SK-N-MC (cell line): ENCODE measurements around the gene PACSIN2.

Experiments used
- DNase-seq: peaks from one replicate; pipeline ENCODE4 v3.0.0-alpha.2; 2011; ENCODE audit warnings: low read depth, low spot score
- H3K27ac ChIP-seq: fragments of 200-600 bp; sonication (generic); 2 replicates; pipeline ENCODE4 v1.5.1; 2016; ENCODE audit warnings: mixed run types
- H3K36me3 ChIP-seq: fragments of 200-600 bp; sonication (generic); 2 replicates; pipeline ENCODE4 v1.6.1; 2017; ENCODE audit warnings: antibody characterized with exemption, low read length, mixed read lengths; ENCODE audit not compliant: insufficient read depth
- H3K4me3 ChIP-seq: fragments of 200-600 bp; sonication (generic); 2 replicates; pipeline ENCODE4 v1.5.1; 2016
- H3K9ac ChIP-seq: fragments of 200-600 bp; sonication (generic); 2 replicates; pipeline ENCODE4 v1.8.0; 2017; ENCODE audit warnings: mixed run types, mixed read lengths; ENCODE audit not compliant: insufficient read length
- H3K9me3 ChIP-seq: fragments of 200-600 bp; sonication (generic); 2 replicates; pipeline ENCODE4 v1.6.1; 2017; ENCODE audit warnings: low read depth, mild to moderate bottlenecking, antibody characterized with exemption, low read length, moderate library complexity, mixed read lengths
- EZH2 ChIP-seq: fragments of 200-600 bp; sonication (generic); IDR thresholded peaks from one replicate; pipeline ENCODE4 v1.6.1; 2017; ENCODE audit warnings: antibody characterized with exemption
- FOXP2 ChIP-seq: optimal IDR thresholded peaks from 2 replicates; pipeline ENCODE3; 2011; ENCODE audit warnings: mild to moderate bottlenecking, moderate library complexity; ENCODE audit not compliant: insufficient read depth; ENCODE audit errors: extremely low read length, control extremely low read depth
- POLR2AphosphoS5 ChIP-seq: IDR thresholded peaks from 2 replicates; pipeline ENCODE4 v1.6.1; 2012; ENCODE audit warnings: mild to moderate bottlenecking, low read depth, low read length, borderline replicate concordance

The PACSIN2 gene

DNA sequence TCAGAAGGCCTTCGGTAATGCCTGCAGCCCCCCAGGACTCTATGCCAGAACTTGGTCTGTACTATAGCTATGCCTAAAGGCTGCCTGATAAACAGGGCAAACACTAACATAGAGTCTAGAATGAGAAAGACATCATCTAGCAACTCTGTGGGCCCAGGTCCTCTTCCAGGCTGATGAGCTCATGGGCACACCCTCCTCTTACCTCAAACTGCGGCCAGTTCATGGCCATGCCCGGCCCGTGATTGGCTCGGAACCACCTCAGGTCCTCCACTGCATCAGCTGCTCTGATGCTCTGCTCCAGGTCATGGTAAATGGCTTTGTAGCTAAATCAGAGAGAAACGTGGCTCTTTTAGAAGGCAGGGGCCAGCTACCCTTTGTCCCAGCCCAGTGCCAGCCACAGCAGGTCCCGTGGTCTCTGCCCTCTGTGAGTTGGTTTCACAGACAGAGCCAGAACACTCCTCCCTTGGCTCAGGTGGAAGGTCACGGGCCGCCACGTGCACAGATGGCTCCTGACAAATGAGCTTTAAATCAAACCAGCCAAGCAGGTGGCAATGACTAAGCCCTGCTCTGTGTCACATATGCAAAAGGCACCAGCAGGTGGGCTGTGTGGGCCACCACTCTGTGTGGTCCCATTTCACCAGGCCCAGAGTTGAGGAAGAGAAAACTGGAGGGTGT is 132.8 kb downstream of the PACSIN2 start:
- H3K36me3 ChIP-seq = peaks cover 12% of the 10 kb centered on the region; the same call in 1 of the 2 replicates
- TF ChIP-seq POLR2AphosphoS5 (no peak), EZH2 (no peak), FOXP2 (no peak)
- no peak for DNase-seq
- no peak overlapping the region for H3K9ac ChIP-seq
- H3K9me3 ChIP-seq = no peaks in the 10 kb centered on the region
- H3K27ac ChIP-seq = no peak overlapping the region
- H3K4me3 ChIP-seq = no peak overlapping the region

DNA sequence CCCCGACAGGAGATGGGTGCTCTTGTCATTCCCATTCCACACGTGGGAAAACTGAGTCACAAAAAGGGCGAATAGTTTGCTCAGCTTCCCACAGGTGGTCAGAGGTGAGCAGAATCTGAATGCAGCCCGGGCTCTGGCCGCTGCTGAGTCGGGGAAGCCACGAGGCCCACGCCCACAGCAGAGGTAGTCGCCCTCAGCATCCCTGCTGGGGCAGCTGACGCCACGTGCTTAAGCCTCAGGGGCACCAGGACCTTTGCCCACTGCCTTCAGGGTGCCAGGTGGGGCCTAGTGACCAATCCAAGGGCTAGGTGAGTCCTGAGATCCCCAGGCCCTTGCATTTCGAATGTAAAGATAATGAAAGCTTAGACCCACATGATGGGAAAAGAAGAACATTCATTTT is 133.7 kb downstream of the PACSIN2 start:
- H3K4me3 ChIP-seq = no peak overlapping the region
- no peaks in the 10 kb centered on the region for H3K9me3 ChIP-seq
- H3K27ac ChIP-seq = no peak overlapping the region
- peaks cover 15% of the 10 kb centered on the region; the same call in 1 of the 2 replicates for H3K36me3 ChIP-seq
- TF ChIP-seq FOXP2 (no peak), POLR2AphosphoS5 (no peak), EZH2 (no peak)
- no peak for DNase-seq
- no peak overlapping the region for H3K9ac ChIP-seq

DNA sequence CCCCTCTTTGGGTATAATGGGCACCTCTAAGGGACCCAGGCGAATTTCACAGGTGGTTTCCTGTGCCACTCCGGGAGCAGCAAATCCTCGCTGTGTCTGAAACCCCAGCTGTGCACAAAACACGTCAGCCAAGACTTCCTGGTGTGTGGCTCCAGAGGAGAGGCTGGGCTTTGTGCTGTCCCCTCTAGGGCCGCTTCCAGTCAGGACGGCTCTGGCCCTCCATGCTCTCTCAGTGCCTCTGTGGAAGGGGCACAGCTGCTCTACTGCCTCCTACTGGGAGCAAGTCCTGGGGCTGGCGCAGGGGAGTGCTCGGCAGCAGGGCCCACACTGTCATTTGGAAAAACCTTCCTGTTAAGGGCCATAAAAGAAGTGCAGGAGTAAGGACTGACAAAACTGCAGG is 134.1 kb downstream of the PACSIN2 start:
- DNase-seq = no peak
- no peak overlapping the region for H3K27ac ChIP-seq
- no peak overlapping the region for H3K4me3 ChIP-seq
- H3K36me3 ChIP-seq = peaks cover 15% of the 10 kb centered on the region; the same call in 1 of the 2 replicates
- no peak for TF ChIP-seq POLR2AphosphoS5
- no peak for TF ChIP-seq FOXP2
- no peak for TF ChIP-seq EZH2
- no peak overlapping the region for H3K9ac ChIP-seq
- no peaks in the 10 kb centered on the region for H3K9me3 ChIP-seq

DNA sequence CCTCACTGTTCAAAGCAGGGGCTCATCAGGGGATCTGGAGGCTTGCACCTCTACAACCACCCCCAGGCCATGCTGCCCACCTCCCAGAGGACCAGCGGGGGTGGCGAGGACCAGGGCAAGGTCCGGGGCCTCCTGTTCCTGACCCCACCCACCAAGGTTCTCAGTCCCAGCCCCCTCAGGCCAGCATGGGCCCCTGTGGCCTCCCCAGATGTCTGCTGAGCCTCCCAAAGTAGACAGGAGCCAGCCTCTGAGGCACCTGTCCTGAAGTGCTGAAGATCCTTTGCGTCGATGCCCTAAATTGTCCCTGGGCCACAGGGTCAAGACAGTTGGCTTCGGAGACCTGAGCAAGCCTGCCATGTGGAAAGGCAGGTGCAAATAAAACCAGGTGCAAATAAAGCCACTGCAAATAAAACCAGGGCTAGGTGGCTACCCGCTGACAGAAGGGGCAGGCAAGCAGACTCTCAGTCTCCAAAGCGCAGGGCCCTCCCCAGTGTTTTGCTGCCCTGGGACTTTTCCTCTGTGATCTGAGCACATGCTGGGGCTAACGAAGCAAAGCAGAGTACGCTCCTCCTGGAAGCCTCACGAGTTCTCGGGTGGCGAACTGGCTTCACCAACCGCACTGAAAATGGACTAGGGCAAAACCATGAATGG is 135.5 kb downstream of the PACSIN2 start:
- Histone ChIP-seq H3K27ac (no peak overlapping the region), H3K9me3 (no peaks in the 10 kb centered on the region), H3K36me3 (peaks cover 13% of the 10 kb centered on the region; the same call in 1 of the 2 replicates), H3K9ac (no peak overlapping the region), H3K4me3 (no peak overlapping the region)
- TF ChIP-seq FOXP2 = no peak
- no peak for TF ChIP-seq EZH2
- TF ChIP-seq POLR2AphosphoS5 = no peak
- DNase-seq = no peak

DNA sequence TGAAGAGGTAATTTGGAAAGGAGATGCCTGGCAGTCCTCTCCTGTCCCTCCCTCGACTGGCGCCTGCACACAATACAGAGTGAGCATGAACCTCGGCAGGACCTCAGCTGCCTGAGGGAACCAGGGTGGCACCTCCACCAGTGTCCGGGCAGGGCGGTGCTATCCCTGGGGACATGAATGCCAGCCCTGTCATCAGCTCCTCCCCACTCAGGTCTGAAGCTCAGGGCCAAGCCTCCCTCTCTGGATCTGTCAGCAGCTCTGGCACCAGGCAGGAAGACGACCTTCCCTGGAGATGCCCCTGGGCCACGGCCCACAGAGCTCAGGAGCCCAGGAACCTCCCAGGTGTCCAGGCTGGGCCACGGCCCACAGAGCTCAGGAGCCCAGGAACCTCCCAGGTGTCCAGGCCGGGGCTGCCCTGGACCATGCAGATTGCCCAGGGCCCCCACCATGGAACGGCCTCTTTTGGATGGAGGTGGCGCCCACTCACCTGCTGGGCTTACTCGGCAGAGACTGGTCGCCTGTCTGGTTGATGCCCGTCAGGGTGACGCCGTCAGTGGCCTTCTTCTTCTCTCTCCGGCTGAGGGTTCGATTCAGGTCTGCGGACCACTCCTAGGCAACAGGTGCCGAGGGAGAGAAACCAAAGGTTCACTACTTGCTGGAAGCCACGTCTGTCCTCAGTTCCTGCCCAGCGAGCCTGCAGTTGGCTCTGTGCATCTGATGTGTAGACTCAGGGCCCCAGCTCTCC is 136.2 kb downstream of the PACSIN2 start:
- Histone ChIP-seq H3K9me3 (no peaks in the 10 kb centered on the region), H3K36me3 (peaks cover 6% of the 10 kb centered on the region; the same call in 1 of the 2 replicates), H3K4me3 (no peak overlapping the region), H3K9ac (no peak overlapping the region), H3K27ac (no peak overlapping the region)
- DNase-seq = no peak
- TF ChIP-seq FOXP2 = no peak
- no peak for TF ChIP-seq POLR2AphosphoS5
- no peak for TF ChIP-seq EZH2

DNA sequence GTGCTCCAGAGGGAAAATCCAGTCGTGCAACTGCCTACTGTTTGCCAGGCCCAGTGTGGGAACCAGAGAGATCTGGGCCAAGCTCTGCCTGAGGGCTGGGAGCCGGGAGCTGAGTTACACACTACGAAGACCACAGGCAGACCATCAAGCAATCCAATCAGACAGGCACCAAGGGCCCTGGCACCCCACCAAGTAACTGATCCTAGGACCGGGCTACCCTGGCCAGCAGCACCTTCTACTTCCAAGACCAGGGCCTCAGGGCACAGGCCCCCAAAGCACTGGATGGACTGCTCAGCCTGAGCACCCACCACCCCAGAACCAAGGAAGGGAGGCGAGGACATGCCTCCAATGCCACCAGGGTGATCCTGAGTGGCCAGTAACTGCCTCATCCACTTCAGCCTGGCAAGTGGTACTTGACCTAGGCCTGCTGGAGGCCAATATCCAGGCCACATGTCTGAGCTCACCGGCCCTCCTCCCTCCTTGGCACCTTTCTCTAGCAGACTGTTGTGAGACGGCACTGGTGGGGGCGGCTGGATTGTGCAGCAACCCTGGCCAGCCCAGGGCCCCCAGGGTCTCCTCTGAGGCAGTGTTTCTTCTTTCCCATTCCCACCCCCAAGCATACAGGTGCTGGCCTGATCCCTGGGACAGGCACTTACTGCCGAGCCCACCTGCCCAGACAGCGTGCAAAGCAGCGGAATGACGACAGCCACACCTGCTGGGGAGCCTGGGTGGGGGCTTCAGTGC is 137.2 kb downstream of the PACSIN2 start:
- Histone ChIP-seq H3K27ac (no peak overlapping the region), H3K9me3 (no peaks in the 10 kb centered on the region), H3K9ac (no peak overlapping the region), H3K4me3 (no peak overlapping the region), H3K36me3 (peaks cover 12% of the 10 kb centered on the region; the same call in 1 of the 2 replicates)
- no peak for TF ChIP-seq EZH2
- no peak for TF ChIP-seq POLR2AphosphoS5
- no peak for TF ChIP-seq FOXP2
- no peak for DNase-seq

DNA sequence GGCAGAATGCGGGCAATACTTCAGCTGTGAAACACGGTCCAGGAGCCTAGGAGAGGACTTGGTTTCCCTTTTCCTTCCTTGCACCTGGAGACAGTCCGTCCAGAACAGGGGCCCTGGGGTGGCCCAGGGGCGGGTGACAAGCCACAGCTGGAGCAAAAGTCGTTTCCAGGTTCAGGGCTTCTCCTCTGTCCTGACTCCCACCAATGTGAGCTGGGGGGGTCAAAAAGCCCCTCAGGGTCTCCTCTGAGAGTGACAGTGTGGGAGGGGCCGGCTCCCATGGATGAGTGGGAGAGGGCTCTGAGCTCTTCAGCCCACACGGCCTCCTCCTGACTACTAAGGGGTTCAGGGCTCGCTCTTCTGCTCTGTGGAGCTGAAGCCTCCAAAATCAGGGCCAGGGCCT is 137.8 kb downstream of the PACSIN2 start:
- Histone ChIP-seq H3K27ac (no peak overlapping the region), H3K36me3 (peaks cover 11% of the 10 kb centered on the region; the same call in 1 of the 2 replicates), H3K9me3 (no peaks in the 10 kb centered on the region), H3K9ac (no peak overlapping the region), H3K4me3 (no peak overlapping the region)
- no peak for TF ChIP-seq EZH2
- TF ChIP-seq POLR2AphosphoS5 = no peak
- TF ChIP-seq FOXP2 = no peak
- DNase-seq = no peak
